Fibroblast of lung (primary cell): ENCODE measurements around the gene PXMP4. TPM values are rescaled to one million over a fixed set of nuclear protein-coding genes. Genes with fewer than 3 reads are reported as not detected.

Source experiments
- DNase-seq, 2 donors: peaks; one replicate each; pipeline versions ENCODE4 v3.0.0 to v3.0.0-alpha.2; 2010; ENCODE audit warnings: low read depth in 2 of 2
- H2AFZ ChIP-seq: 2 replicates; pipeline ENCODE4 v1.5.1; 2012; ENCODE audit warnings: low read length, control low read depth, inconsistent platforms
- H3K27ac ChIP-seq: 2 replicates; pipeline ENCODE4 v1.5.1; 2011; ENCODE audit warnings: low read length, control low read depth; ENCODE audit not compliant: insufficient read depth
- H3K27me3 ChIP-seq: 2 replicates; pipeline ENCODE4 v1.5.1; 2011; ENCODE audit warnings: mild to moderate bottlenecking, low read length; ENCODE audit not compliant: control insufficient read depth, insufficient read depth
- H3K36me3 ChIP-seq: 2 replicates; pipeline ENCODE4 v1.5.1; 2011; ENCODE audit warnings: low read length; ENCODE audit not compliant: control insufficient read depth, insufficient read depth
- H3K4me1 ChIP-seq: 2 replicates; pipeline ENCODE4 v1.5.1; 2011; ENCODE audit warnings: low read length; ENCODE audit not compliant: control insufficient read depth, insufficient read depth; ENCODE audit errors: extremely low read depth
- H3K4me2 ChIP-seq: 2 replicates; pipeline ENCODE4 v1.5.1; 2011; ENCODE audit warnings: low read length, control low read depth; ENCODE audit not compliant: insufficient read depth; ENCODE audit errors: extremely low read depth
- H3K4me3 ChIP-seq, 4 experiments: fragments of 200-600 bp in 1 of 4; sonication (generic) in 1 of 4; replicated peaks in 1 of 4; 2 replicates each; pipeline ENCODE4 v1.5.1; 2011 to 2016; ENCODE audit warnings: low read length in 4 of 4, low read depth in 3 of 4, mild to moderate bottlenecking in 3 of 4, control low read depth in 2 of 4, inconsistent platforms in 1 of 4, mixed read lengths in 1 of 4; ENCODE audit not compliant: insufficient read depth in 1 of 4; ENCODE audit errors: control extremely low read depth in 1 of 4
- H3K79me2 ChIP-seq: 2 replicates; pipeline ENCODE4 v1.5.1; 2012; ENCODE audit warnings: mild to moderate bottlenecking, low read length, inconsistent platforms; ENCODE audit not compliant: control insufficient read depth, insufficient read depth
- H3K9ac ChIP-seq: 2 replicates; pipeline ENCODE4 v1.5.1; 2011; ENCODE audit warnings: mild to moderate bottlenecking, low read length, control low read depth; ENCODE audit not compliant: insufficient read depth
- H3K9me3 ChIP-seq: 2 replicates; pipeline ENCODE4 v1.5.1; 2012; ENCODE audit warnings: low read depth, low read length; ENCODE audit not compliant: control insufficient read depth, insufficient read depth
- H4K20me1 ChIP-seq: 2 replicates; pipeline ENCODE4 v1.5.1; 2011; ENCODE audit warnings: low read length; ENCODE audit not compliant: control insufficient read depth, insufficient read depth; ENCODE audit errors: extremely low read depth
- CTCF ChIP-seq, 2 donors: IDR thresholded peaks in 1 of 2; conservative IDR thresholded peaks in 1 of 2; 1 replicate in 1 of 2; 2 replicates in 1 of 2; pipeline ENCODE4 v1.5.1; 2011 to 2012; ENCODE audit warnings: low read length in 2 of 2, control low read depth in 1 of 2, inconsistent platforms in 1 of 2, low read depth in 1 of 2, mild to moderate bottlenecking in 1 of 2
- EZH2 ChIP-seq: IDR thresholded peaks from 2 replicates; pipeline ENCODE4 v1.5.1; 2012; ENCODE audit warnings: low read length, control low read depth, mild to moderate bottlenecking; ENCODE audit errors: missing control alignments
- polyA plus RNA-seq, 2 donors: library from polyadenylated mRNA; depleted of rRNA in 1 of 2; stranded (reverse) in 1 of 2; unstranded in 1 of 2; fragments of >200 nt; gene quantifications; 2 replicates each; pipeline ENCODE4 v1.2.1, GENCODE V29; 2011 to 2012; ENCODE audit warnings: missing spikeins in 1 of 2
- total RNA-seq: library from RNA; depleted of rRNA; stranded (reverse); fragments of >200 nt; gene quantifications from 2 replicates; pipeline ENCODE4 v1.2.1, GENCODE V29; 2014

PXMP4 gene
- total and polyA plus RNA-seq, 2 donors (not counting 1 experiment from before 2014, with no cell fraction given), result 4.1 to 6.3 TPM

- H3K79me2 ChIP-seq, result no peaks in the 10 kb centered on the region
- DNase-seq, result peak in 1 of 2 donors; percentile 58
- no peaks in the 10 kb centered on the region for H4K20me1 ChIP-seq
- TF ChIP-seq EZH2 (no peak), CTCF (conservative IDR thresholded peaks at IDR 0.05 in 1 of 2, IDR thresholded peaks at IDR 0.05 in 1 of 2; ENCODE audit: low read depth in 1 of 2, low read length in 2 of 2) (no peak)
- H3K36me3 ChIP-seq, result peaks cover 4% of the 10 kb centered on the region
- no peak overlapping the region for H3K9ac ChIP-seq
- H2AFZ ChIP-seq, result peak overlapping the region; percentile 73
- peak overlapping the region; percentile 14 to 72 (median 58) for H3K4me3 ChIP-seq
- peaks cover 17% of the 10 kb centered on the region for H3K4me1 ChIP-seq
- H3K27me3 ChIP-seq, result no peaks in the 10 kb centered on the region
- H3K27ac ChIP-seq, result peak overlapping the region; percentile 42
- H3K4me2 ChIP-seq, result peak overlapping the region; percentile 86
- H3K9me3 ChIP-seq, result no peaks in the 10 kb centered on the region
Measured at GRCh38 chr20:33675136-33675959, 44.8 kb downstream of the PXMP4 start.

GRCh38 chr20:33674294-33675135 is 45.6 kb downstream of the PXMP4 start, which contains the start of gene NECAB3:
TSS of gene NECAB3 (minus strand) at chr20:33674428. CDS start at chr20:33674352, 76 bp downstream.
- Histone ChIP-seq H2AFZ (peak within 1 kb of the TSS; percentile 73), H3K9ac (peak within 1 kb of the TSS; percentile 55), H3K4me1 (peaks cover 19% of the 10 kb centered on the region), H3K27ac (peak within 1 kb of the TSS; percentile 69), H4K20me1 (no peaks in the 10 kb centered on the region), H3K27me3 (no peaks in the 10 kb centered on the region), H3K4me3 (peak within 1 kb of the TSS; percentile 54 to 76 (median 64)), H3K79me2 (no peaks in the 10 kb centered on the region), H3K36me3 (peaks cover 4% of the 10 kb centered on the region), H3K4me2 (peak within 1 kb of the TSS; percentile 87), H3K9me3 (no peaks in the 10 kb centered on the region)
- TF ChIP-seq CTCF (conservative IDR thresholded peaks at IDR 0.05 in 1 of 2, IDR thresholded peaks at IDR 0.05 in 1 of 2; ENCODE audit: low read depth in 1 of 2, low read length in 2 of 2), result no peak
- no peak for TF ChIP-seq EZH2
- peak; percentile 60 to 65 for DNase-seq
